Urothelium cell line (cell line): Measurements from ENCODE around the gene IRF1.

ENCODE experiments used
- DNase-seq: peaks from one replicate; pipeline ENCODE4 v3.0.0; 2011; ENCODE audit warnings: low spot score, mixed read lengths
- FAIRE-seq: peaks from 2 replicates; lab custom pipeline; 2011; peaks lifted over from hg19 to GRCh38; lab: Jason Lieb, UNC

IRF1 gene

DNA sequence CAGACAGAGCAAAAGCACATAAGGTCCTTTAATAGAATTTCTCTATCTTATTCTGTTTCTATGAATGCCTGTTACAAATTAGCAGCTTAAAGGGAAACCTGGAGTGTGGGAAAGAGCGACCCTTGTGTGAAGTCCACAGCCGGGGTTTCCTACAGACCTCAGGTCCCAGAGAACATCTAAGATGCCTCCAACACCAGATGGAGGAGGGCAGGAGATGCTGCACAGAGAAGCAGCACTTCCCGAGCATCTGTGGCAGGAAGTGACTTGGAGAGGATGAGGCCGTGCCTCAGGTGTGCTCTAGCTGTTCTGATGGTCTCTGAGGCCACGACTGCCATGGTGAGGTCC is 26.8 kb downstream of the IRF1 start:
- FAIRE-seq, result no peak
- no peak for DNase-seq

DNA sequence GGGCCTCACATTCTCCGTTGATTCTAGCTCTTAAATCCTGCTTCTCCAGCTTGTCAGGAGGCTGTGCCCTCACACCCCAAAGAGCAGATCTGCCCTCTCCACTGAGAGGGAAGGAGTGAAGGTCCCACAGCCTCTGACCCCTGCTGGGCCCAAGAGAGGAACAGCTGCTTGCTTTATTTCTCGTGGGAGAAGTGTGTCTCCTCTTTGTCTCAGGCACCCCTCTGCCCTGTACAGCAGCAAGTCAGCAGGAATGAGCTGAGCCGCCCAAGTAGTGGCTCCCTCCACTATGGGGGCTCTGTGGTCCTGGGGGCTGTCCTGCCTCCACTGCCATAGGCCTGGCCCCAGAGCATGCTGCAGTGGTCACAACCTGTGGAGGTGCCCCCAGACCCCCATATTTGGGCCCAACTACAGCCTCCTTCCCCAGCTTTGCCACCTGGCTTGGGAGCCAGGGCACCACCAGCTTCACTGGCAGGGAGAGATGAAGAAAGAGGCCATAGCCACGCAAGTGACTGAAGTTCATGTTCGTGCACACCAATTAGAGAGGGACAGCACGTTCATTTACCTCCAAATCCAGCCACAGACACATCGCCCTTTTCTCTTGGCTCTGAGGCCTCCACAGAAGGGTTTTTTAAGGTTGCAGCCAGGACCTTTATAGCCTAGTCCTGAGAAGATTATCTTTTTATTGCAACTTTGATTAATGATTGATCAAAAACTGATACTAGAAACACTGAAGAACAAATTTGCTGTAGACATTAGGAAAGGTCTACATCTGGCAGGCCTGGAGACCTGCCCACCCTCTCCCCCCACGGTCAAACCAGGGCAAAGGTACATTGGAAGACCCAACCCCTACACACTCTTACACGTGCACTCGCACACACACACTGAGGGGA is 27.5 kb downstream of the IRF1 start:
- no peak for DNase-seq
- FAIRE-seq, result no peak

DNA sequence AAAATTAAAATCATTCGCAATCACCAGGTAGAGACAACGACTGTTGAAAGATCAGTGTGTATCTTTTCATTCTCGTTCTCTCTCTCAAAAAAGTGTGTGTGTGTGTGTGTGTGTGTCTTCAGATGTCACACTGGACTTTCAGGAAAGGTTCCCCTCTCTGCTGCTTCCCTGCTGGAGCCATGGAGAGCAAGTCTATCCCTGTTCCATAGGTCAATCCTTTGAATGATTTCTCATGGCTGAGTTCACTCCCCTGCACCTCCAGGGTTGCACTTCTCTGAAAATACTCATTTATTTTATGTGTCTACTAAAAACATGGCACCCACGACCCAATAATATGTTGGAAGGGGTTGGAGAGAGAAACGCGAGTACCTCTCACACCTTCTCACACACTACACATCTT is 28.2 kb downstream of the IRF1 start:
- FAIRE-seq (no peak), DNase-seq (no peak)

DNA sequence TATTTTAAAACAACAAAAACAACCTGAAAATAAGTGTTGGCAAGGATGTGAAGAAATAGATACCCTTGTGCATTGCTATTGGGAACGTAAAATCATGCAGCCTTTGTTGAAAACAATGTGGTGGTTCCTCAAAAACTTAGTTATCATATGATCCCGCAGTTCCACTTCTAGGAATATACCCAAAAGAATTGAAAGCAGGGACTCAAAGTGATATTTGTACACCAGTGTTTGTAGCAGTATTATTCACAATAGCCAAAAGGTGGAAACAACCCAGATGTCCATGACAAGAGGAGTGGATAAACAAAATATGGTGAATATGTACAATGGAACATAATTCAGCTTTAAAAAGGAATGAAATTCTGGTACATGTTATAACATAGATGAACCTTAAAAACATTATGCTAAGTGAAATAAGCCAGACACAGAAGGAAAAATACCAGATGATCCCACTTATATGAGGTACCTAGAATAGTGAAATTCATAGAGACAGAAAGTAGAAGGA is 29.0 kb downstream of the IRF1 start:
- DNase-seq (no peak), FAIRE-seq (no peak)

GRCh38 chr5:132460846-132461568 is 29.6 kb downstream of the IRF1 start:
- FAIRE-seq (no peak), DNase-seq (no peak)

- DNase-seq, result no peak
- FAIRE-seq, result no peak
Observed at GRCh38 chr5:132459983-132460838, 30.4 kb downstream of the IRF1 start.

GRCh38 chr5:132459031-132459982 is 31.3 kb downstream of the IRF1 start:
- DNase-seq, result peak; percentile 33
- no peak for FAIRE-seq

DNA sequence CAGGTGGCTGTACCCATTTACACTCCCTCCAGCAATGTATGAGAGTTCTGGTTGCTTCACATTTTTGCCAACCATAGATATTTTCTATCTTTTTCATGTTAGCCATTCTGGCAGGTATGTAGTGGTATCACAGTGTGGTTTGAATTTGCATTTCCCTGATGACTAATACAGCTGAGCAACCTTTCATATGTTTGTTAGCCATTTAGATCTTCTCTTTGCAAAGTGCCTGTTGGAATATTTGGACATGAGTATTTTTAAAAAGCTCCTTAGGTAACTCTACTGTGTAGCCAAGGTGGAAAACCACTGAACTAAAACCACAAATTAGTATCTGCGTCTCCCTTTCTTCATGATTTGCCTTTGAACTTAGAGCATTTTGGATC is 31.9 kb downstream of the IRF1 start:
- FAIRE-seq, result no peak
- no peak for DNase-seq

GRCh38 chr5:132458226-132458560 is 32.4 kb downstream of the IRF1 start:
- FAIRE-seq (no peak), DNase-seq (no peak)

GRCh38 chr5:132457371-132458225 is 33.0 kb downstream of the IRF1 start:
- DNase-seq (no peak), FAIRE-seq (no peak)

DNA sequence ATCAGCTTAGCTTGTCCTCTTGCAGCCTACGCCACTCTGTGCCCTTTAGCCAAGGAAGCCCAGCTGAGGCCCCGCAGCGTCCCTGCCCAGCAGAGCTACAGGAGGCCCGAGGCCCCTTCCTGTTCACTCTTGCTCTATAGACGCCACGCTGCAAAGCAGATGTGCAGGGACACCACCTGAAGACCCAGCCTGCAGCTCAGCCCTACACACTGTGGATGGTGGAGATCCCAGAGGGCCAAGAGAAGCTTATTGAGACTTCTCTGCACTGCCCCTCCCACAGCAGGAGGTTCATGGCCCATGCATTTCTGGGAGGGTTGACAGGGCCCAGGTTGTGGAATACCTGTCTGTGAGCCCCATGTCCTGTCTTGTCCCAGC is 33.6 kb downstream of the IRF1 start:
- DNase-seq, result no peak
- FAIRE-seq, result no peak

- no peak for FAIRE-seq
- DNase-seq, result peak; percentile 32
Observed at GRCh38 chr5:132456296-132456986, 34.1 kb downstream of the IRF1 start.

- FAIRE-seq (no peak), DNase-seq (no peak)
Observed at GRCh38 chr5:132455614-132456115, 34.9 kb downstream of the IRF1 start.

- DNase-seq (no peak), FAIRE-seq (no peak)
Observed at GRCh38 chr5:132454361-132454760, 36.2 kb downstream of the IRF1 start.

- FAIRE-seq (no peak), DNase-seq (no peak)
Observed at GRCh38 chr5:132451387-132451786, 39.2 kb downstream of the IRF1 start.

DNA sequence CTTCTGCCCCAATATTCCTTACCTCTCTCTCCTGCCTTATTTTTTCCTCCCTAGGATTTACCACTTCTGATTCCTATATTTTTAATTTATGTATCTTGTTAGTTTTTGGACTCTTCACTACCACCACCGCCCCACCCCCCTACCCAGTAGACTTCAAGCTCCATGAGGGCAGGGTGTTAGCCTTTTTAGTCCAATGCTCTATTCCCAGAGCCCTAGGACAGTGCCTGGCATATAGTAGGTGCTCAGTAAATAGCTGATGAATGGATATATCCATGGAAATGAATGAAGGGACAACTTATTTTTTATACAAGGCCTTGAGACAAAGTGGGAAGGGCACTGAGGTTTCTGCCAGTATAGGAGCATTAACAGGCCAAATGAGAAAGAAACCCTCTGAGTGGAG is 41.5 kb downstream of the IRF1 start:
- FAIRE-seq, result no peak

GRCh38 chr5:132447196-132447595 is 43.4 kb downstream of the IRF1 start:
- no peak for DNase-seq
- FAIRE-seq, result no peak

More for the DNA sequence above, 41.5 kb downstream of the IRF1 start:
- DNase-seq, result no peak

- FAIRE-seq, result no peak
- no peak for DNase-seq
Observed at GRCh38 chr5:132446621-132447020, 44.0 kb downstream of the IRF1 start.

DNA sequence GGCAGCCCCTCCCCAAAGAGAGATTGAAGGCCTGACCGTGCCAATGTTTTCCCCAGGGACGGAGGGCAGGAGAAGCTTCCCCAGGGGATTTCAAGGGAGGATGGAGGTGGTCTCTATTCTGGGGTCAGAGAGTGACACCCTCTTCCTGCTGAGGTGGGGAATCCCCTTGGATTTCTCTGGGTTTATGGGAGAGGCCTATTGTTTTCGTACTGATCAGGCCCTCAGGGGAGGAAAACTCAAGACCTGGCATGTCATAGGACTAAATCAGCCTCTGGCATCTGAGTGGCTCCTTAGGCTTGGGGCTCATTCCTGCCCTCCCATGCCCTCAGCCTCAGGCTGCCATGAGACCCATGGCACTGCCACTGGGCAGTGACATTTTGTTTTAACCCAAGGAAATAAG is 44.6 kb downstream of the IRF1 start:
- FAIRE-seq (no peak), DNase-seq (no peak)
